Colon (tissue), 2 donors: Measurements from ENCODE around the gene RFX2.

ENCODE experiments used
- FAIRE-seq: peaks from 2 replicates; lab custom pipeline; 2012; peaks lifted over from hg19 to GRCh38; lab: Jason Lieb, UNC
- donor health status: control.
- donor health status: control.

The RFX2 gene

DNA sequence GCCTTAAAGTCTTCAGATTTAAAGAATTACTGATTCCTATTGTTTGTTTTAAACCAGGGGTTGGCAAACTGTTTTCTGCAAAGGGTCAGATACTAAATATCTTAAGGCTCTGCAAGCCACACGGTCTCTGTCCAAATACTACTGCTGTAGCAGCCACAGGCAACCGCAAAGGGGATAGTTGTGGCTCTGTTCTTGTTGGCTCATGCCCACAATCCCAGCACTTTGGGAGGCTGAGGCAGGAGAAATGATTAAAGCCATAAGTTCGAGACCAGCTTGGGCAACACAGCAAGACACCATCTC lies 154.7 kb downstream of the RFX2 start:
- no peak for FAIRE-seq

DNA sequence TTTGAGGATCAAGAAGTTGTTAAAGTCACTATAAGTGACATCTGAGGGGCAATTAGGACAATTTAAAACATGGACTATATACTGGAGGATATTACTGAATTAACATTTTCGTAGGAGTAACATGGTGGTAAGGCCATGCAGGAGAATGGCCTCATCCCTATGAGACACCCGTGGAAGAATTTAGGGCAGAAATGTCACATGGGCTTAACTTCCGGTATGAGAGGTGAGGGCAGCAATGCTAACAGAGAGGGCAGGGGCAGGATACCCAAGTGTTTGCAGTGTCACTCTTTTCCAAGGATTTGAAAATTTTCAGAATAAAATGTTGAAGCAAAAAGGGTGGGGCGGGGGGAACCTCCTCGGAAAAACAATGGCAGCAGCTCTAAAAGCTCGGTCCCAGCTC lies 156.0 kb downstream of the RFX2 start:
- no peak for FAIRE-seq

DNA sequence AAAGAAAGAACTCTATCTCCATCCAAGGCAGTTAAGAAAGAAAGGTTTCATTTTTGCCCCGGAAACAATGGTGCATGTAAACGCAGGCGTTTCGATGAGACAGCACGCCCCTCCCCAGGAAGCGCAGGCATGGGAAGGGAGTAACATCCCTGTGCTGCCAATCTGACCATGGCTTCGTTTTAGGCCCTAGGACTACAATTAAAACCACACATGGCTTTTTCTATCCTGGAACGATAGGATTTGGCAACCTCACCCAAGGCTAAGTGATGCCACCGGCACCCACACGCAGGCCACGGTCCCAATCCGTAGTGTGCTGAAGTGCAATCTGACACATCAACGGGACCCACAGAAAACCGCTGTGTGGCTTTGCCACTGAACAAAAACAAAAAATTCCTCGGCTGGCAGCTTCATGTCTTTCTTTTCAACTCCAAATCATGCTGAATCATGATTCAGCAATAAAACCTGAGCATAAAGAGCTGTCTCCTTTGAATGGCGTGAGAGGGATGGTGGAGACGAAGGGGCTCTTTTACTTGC lies 156.6 kb downstream of the RFX2 start:
- FAIRE-seq, result no peak

DNA sequence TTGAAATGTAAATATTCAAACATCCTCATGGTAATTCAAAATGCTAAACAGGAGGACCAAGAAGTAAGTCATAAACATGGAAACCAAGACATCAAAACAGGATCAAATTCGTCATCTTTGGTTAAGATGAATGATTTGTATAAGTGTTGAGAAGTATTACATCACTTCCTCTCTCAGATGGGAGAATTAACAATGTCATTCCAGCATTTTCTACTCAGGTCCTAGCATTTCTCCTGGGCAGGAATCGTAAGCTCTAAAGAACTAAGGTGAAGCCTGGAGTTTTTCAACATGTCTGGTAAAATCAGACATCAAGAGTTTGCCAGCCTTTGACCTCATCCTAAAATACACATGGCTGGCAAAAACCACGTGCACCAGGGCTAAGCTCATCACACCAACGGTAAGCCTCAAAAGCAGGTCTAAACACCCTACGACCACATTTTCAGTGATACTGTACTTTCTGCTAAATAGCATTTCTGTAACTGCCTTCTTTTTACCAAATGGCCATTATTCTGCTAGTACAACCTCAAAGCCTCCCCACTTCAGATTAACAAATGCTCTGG lies 157.2 kb downstream of the RFX2 start:
- no peak for FAIRE-seq

DNA sequence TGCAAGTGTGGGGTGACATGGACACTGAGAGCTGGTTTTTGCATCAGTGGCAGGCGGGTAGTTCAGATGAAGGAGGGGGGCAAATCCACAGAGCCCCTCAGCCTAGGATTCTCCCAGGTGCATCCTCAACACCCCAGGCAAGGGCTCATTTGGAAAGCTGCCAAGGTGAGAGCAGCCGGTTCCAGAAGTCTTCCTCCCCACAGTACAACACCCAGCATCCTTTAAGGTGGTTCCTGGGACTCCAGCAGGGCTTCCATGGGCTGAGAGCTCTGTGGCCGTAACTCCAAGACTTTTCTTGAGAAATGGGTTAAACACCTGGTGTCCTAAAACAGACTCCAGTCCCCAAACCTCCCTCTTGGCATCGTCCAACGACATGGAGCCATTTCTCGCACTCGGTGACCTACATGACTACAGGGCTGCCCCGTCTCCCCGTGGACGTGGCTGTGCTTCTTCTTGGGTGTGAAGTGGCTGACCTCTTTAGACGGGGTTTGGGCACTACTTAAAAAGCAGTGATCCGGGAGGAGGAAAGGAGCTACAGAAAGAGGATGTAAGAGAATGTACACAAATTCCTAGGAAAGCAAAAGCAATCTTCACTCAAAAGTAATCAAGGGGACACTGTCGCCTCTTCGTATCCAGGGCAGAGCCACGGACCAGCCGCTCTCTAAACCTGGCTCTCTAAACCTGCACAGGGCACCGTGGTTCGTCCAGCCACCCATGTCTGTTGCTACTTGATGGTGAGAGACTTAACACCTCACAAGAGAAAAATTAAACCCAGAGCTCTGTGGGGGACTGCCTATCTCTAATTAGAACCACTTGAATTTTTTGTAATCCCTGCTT lies 157.9 kb downstream of the RFX2 start:
- no peak for FAIRE-seq

DNA sequence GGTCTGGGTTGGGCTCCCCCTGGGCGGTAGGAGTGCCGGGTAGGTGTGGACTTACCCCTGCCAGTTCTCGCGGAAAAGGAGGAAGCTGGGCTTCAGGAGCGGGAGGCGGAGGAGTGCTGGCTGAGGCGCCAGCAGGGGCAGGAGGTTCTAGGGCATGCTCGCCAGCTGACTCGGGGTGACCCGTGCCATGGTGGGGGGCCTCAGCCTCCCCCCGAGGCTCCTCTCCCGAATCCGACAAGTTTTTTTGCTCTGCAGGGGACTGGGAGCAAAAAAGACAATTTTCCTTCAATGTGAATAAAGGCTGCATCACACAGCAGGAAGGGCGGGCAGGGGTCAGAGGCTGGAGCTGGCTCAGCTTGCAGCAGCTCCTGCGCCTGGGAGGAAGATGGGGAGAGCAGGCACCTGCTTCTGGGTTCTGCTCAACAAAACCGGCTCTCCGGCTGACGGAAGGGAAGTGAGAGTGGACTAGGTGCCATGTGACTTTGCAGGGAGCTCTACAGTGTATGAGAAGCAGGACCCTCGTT lies 158.9 kb downstream of the RFX2 start:
- no peak for FAIRE-seq

DNA sequence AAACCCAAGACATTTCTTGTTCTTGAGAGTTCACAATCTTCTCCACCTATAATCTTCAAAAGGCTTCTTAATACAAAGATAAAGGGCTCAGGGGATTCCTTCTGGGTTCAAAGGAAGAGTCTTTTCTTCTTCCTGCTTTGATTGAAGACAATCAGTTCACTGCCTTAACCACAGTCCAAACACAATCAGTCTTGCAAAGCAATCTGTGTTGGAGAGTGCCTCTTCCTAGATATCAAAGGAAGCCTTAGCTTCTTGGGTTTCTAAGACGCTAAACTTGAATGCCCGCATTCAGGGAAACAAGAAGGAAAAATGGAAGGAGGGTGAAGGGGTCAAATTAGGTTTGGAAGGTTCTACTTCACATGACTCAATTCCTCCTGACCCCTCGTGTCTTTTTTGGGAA lies 159.6 kb downstream of the RFX2 start:
- no peak for FAIRE-seq

DNA sequence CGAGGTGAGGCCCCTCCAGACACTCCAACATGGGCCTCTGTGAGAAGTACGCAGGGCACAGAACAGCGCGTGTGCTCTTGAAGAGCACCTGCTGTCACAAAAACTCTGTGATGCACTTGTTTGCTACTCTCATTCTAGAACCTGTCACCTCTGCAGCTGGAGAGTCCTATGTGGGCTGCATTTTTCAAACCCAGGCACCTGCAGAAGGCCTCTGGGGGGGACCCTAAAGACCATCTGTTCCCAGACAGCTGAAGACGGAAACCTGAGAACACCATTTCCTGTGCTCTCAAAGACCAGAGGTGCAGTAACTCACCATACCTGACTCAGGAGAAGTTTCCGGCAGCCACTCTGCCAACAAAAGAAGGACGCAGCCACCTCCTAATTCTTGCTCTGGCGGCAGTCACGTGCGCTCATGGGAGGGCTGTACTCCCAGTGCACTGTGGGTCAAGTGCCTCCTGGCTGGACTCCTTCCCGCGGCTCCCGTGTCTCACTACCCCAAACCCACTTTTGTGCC lies 160.5 kb downstream of the RFX2 start:
- no peak for FAIRE-seq

DNA sequence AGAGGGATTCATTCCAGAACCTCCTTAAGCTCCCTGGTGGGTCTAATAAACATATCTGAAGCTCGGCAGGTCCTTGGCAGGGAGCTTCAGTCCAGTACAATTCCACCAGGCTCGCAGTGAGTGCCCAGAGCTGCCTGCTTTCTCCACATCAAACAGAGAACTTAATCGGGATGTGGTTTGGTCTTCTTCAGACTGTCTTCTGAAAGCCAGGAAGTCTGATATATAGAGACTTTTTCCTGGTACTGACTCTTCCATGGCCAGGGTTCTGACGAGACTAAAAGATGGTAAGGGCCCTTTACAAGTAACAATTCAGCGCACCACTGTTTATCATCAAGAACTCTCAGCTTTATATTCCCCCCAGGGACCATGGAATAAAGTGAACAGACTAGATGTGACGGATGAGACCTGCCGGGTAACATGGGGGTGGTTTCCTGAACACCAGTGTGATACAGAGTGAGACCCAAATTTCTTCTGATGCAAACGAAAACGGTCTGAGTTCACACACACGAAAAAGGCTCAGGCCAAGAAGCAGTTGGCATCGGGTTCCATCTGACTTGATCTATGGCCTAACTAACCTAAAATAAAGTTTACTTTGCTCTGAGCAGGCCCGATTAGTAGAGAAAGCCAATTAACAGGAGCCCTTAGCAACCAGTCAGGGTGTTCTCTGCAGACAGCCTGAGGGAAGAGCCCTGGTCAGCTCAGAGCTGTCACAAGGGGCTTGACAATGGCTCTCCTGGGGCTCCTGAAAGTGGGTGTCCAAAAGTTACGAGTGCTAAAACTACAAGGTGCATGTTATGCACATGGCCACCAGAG lies 161.3 kb downstream of the RFX2 start:
- FAIRE-seq, result no peak

DNA sequence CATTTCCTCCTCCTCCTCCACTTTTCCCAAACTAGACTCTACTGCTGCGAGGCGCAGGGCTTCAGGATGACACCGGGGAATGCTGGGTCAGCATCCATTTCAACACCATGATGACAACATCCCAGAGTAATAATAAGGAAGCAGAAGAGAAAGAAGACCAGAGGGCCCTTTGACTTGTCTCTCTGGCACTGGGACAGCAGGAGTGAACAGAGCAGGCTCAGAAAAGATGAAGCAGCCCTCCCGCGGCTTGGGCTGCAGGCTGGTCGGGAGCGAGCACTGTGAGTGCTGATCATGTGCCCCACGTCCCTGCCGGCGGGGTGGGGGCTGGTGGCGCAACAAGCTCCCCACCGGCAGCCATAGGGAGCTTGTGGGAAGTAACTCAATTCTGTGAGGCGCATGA lies 162.9 kb downstream of the RFX2 start:
- FAIRE-seq, result no peak

DNA sequence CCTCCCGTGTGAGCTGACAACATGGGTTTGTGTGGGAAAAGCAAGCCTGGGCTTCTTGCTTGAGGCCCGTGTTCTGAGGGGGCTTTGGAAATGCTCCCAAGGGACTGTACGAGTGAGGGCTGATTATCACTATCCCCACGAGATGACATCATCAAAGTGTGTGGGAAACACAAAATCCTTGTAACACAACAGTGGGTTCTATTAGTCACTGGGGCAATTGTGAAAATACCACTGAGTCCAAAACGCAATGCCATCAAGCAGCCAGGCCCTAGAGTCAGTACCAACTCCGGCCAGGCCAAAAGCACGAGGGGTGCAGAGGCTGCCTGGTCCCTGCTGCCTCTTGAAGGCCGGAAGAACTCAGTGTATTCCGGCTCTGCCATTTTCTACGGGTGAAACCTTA lies 166.7 kb downstream of the RFX2 start:
- no peak for FAIRE-seq
